Mucosa of descending colon (tissue), 3 donors: Measurements from ENCODE around the gene IL17C. TPM values are rescaled to one million over a fixed set of nuclear protein-coding genes. Genes with fewer than 3 reads are reported as not detected.

ENCODE experiments used
- ATAC-seq: fragments of 200-7000 bp; cut with Tn5 transposase; one replicate; pipeline ENCODE4 v1.9.1; 2020; ENCODE audit warnings: mild to moderate bottlenecking, moderate library complexity
- DNase-seq, 3 donors: peaks; one replicate each; pipeline ENCODE4 v3.0.0-alpha.2; 2020
- H3K36me3 ChIP-seq: fragments of 200-600 bp; one replicate; pipeline ENCODE4 v1.8.0; 2021; ENCODE audit warnings: low read depth, mild to moderate bottlenecking
- H3K4me1 ChIP-seq: fragments of 200-600 bp; one replicate; pipeline ENCODE4 v1.8.0; 2021; ENCODE audit warnings: low read depth, mild to moderate bottlenecking
- H3K4me3 ChIP-seq: fragments of 200-600 bp; one replicate; pipeline ENCODE4 v1.8.0; 2021; ENCODE audit warnings: mild to moderate bottlenecking
- H3K9me3 ChIP-seq: fragments of 200-600 bp; one replicate; pipeline ENCODE4 v1.8.0; 2021; ENCODE audit warnings: mild to moderate bottlenecking
- CTCF ChIP-seq: fragments of 200-600 bp; IDR thresholded peaks from one replicate; pipeline ENCODE4 v1.8.0; 2022; ENCODE audit warnings: antibody characterized with exemption, mild to moderate bottlenecking
- intact Hi-C, 2 donors: fragments of 100-400 bp; cut with DNase I in 1 of 2; cut with micrococcal nuclease in 1 of 2; formaldehyde crosslinking; loops; one replicate each; pipeline versions ENCODE4 v1.11.0 to v1.11.1; 2022; cut with DNase I, micrococcal nuclease
- total RNA-seq, 3 donors: library from RNA; stranded (reverse); fragmentation: NEBNext Ultra II Directional in 2 of 3; extraction: Animal tissue kit (Norgen Biotek cat#: 25700) in 2 of 3; gene quantifications; one replicate each; pipeline versions ENCODE4 v1.2.1 to v1.2.4, GENCODE V29; 2021 to 2023
- donor health status: DM: no; HTN: no; CAD: no; lungs with moderate emphysema.
- donor health status: DM: no; HTN: no; CAD: no.
- donor health status: DM: no; HTN: yes; CAD: no.

IL17C gene
- total RNA-seq, 3 donors from 2014 or later, result not detected

- Histone ChIP-seq H3K4me1 (no peaks in the 10 kb centered on the region), H3K9me3 (no peaks in the 10 kb centered on the region), H3K4me3 (no peak overlapping the region), H3K36me3 (peaks cover 13% of the 10 kb centered on the region)
- no peak for TF ChIP-seq CTCF
- ATAC-seq (no peak), DNase-seq (no peak)
- intact Hi-C loops, result no loop called here
These were observed 13.3 kb upstream of the IL17C start for GRCh38 chr16:88624977-88625576.

GRCh38 chr16:88626646-88627045, 11.7 kb upstream of the IL17C start:
- intact Hi-C loops, result no loop called here

GRCh38 chr16:88627531-88628411, 10.6 kb upstream of the IL17C start:
- intact Hi-C loops, result no loop called here
- H3K4me3 ChIP-seq, result no peak overlapping the region
- H3K9me3 ChIP-seq, result no peaks in the 10 kb centered on the region
- H3K4me1 ChIP-seq, result no peaks in the 10 kb centered on the region
- DNase-seq, result no peak
- no peak for ATAC-seq
- H3K36me3 ChIP-seq, result peaks cover 8% of the 10 kb centered on the region
- no peak for TF ChIP-seq CTCF

More at GRCh38 chr16:88626646-88627045, 11.7 kb upstream of the IL17C start:
- ATAC-seq (no peak), DNase-seq (no peak)
- peaks cover 13% of the 10 kb centered on the region for H3K36me3 ChIP-seq
- no peak for TF ChIP-seq CTCF
- H3K4me1 ChIP-seq, result no peaks in the 10 kb centered on the region
- no peaks in the 10 kb centered on the region for H3K9me3 ChIP-seq
- H3K4me3 ChIP-seq, result no peak overlapping the region

GRCh38 chr16:88628512-88628974, 9.8 kb upstream of the IL17C start:
- peak; percentile 12 for ATAC-seq
- Histone ChIP-seq H3K9me3 (no peaks in the 10 kb centered on the region), H3K4me3 (no peak overlapping the region), H3K36me3 (peaks cover 6% of the 10 kb centered on the region), H3K4me1 (no peaks in the 10 kb centered on the region)
- DNase-seq, result no peak
- intact Hi-C loops, result no loop called here
- no peak for TF ChIP-seq CTCF

- Histone ChIP-seq H3K9me3 (no peaks in the 10 kb centered on the region), H3K4me1 (peaks cover 9% of the 10 kb centered on the region), H3K4me3 (no peak overlapping the region), H3K36me3 (no peaks in the 10 kb centered on the region)
- intact Hi-C loops, result no loop called here
- DNase-seq, result no peak
- TF ChIP-seq CTCF, result no peak
- no peak for ATAC-seq
These were observed 8.5 kb upstream of the IL17C start for GRCh38 chr16:88629835-88630234.
